UCSD-AML1 (cell line): ENCODE data around the gene PDE1A.
"Not testable (repeated sequence)": the region's sequence is repeated elsewhere in the genome, so short reads cannot be mapped to it uniquely, and the experiment has no call there.

ENCODE experiments used
- DNase-seq: peaks from one replicate; lab custom pipeline; 2025; ENCODE audit not compliant: unreplicated experiment; lab: John Stamatoyannopoulos, UW

PDE1A gene

DNA sequence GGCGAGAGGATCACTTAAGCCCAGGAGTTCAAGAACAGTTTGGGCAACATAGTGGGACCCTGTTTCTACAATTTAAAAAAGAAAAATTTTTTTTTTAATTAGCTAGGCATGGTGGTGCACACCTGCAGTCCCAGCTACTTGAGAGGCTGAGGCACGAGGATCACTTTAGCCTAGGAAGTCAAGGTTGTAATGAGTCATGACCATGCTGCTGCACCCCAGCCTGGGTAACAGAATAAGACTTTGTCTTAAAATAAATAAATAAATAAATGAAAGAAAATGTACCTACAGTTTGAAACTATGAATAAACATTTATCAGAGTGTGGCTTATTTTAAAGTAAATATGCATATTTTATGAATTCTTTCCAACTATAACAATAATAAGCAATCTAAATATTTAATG lies 16.7 kb downstream of the PDE1A start:
- DNase-seq, result no peak

GRCh38 chr2:182406221-182406620 lies 20.6 kb downstream of the PDE1A start:
- no peak for DNase-seq

GRCh38 chr2:182404975-182405561 lies 21.8 kb downstream of the PDE1A start:
- no peak for DNase-seq

DNA sequence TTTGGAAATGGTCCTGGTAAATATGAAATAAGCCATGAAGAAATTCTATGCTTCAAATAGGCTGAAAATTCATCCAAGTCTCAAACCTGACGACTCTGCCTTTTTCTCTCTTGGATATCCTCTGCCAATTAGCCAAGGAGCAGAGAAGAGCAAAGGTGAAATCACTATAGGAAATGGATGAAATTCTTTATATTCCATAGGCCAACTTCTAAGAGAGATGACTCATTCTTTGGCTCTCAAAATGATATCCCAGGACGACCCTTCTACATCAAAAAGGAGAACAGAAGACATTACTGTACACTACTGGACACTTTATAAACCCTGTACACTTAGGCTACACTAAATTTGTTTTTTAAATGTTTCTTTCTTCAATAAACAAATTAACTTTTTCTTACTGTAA lies 22.7 kb downstream of the PDE1A start:
- DNase-seq, result no peak

GRCh38 chr2:182393270-182393760 lies 33.5 kb downstream of the PDE1A start:
- no peak for DNase-seq

DNA sequence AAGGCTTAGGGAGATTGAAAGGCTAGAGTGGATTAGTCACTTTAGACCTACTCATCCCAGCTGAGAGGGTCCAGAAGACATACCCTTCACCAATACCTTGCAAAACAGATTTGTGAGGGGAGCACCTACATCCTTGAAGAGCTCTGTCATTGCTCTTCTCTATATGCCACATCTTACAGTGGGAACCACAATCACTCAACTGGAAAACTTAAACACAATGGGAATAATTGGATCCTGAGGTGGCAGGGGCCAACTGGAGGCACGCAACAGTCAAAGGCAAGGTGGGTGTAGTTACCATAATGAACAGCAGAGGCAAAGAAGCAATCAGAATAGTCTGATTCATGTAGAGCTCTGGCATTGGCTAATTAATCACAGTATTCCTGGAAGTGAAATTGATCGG lies 35.4 kb downstream of the PDE1A start:
- DNase-seq, result no peak

DNA sequence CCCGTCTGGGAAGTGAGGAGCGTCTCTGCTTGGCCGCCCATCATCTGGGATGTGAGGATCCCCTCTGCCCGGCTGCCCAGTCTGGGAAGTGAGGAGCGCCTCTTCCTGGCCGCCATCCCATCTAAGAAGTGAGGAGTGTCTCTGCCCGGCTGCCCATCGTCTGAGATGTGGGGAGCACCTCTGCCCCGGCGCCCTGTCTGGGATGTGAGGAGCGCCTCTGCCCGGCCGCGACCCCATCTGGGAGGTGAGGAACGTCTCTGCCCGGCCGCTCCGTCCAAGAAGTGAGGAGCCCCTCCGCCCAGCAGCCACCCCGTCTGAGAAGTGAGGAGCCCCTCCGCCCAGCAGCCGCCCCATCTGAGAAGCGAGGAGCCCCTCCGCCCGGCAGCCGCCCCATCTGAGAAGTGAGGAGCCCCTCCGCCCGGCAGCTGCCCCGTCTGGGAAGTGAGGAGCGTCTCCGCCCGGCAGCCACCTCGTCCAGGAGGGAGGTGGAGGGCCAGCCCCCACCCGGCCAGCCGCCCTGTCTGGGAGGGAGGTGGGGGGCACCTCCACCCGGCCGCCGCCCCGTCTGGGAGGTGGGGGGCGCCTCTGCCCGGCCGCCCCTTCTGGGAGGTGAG lies 40.5 kb downstream of the PDE1A start:
- not testable (repeated sequence) for DNase-seq

GRCh38 chr2:182384860-182385259 lies 42.0 kb downstream of the PDE1A start:
- no peak for DNase-seq

DNA sequence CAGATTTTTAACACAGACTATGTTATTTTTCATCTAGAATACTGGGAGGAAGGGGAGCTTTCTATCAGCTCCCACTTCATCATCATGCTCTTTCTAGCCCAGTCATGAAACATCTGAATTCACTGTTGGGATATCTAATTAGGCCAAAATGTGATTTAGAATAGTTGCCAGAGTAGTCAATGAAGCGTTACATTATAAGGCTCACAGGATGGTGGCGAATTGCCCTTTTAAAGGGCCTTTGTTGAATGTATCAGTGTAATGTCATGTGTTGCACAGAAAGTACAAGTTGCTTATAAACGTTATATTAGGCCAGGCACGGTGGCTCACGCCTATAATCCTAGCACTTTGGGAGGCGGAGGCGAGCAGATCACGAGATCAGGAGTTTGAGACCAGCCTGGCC lies 45.6 kb downstream of the PDE1A start:
- no peak for DNase-seq

DNA sequence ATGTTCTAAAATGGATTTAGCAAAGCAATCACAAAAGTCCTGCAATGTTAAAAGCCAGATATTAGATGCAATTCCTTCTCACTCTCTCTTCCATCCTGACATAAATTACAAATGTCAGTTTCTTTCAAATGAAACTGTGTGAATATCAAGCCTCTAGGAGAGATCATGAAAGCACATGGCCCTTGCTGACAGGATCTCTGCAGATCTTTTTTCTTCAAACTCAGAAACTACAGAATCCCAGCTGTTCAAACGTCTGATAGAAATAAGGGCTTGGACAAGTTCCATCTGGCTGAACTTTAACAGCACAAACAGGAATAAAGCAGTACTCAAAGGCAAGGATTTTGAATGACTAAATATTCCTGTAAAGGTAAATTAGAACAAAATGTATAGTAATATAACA lies 47.6 kb downstream of the PDE1A start:
- DNase-seq, result no peak

GRCh38 chr2:182378759-182379158 lies 48.1 kb downstream of the PDE1A start:
- DNase-seq, result no peak

DNA sequence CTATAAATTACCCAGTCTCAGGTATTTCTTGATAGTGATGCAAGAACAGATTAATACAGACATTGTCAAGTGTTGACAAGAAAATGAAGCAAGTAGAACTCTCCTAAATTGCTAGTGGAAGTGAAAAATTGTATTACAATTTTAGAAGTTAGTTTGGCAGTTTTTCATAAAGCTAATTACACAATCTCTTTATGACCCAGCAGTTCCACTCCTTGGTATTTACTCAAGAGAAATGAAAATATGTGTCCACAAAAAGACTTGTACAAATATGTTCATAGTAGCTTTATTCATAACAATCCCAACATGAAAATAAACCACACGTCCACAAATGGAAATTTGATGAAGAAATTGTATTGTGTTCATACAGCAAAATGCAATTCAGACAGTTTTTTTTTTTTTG lies 49.4 kb downstream of the PDE1A start:
- DNase-seq, result no peak

DNA sequence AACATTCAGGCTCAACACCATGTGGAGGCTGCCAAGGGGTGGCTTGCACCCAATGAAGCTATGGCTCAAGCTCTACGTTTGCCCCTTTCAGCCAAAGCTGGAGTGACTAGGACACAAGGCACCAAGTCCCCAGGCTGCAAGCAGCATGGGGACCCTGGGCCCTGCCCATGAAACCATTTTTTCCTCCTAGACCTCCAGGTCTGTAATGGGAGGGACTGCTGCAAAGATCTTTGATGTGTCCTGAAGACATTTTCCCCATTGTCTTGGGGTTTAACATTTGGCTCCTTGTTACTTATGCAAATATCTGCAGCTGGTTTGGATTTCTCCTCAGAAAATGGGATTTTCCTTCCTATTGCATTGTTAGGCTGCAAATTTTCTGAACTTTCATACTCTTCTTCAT lies 51.0 kb downstream of the PDE1A start:
- DNase-seq, result no peak

- DNase-seq, result no peak
Observed at GRCh38 chr2:182372661-182373060, 54.2 kb downstream of the PDE1A start.

- DNase-seq, result no peak
Observed at GRCh38 chr2:182368996-182369395, 57.8 kb downstream of the PDE1A start.

DNA sequence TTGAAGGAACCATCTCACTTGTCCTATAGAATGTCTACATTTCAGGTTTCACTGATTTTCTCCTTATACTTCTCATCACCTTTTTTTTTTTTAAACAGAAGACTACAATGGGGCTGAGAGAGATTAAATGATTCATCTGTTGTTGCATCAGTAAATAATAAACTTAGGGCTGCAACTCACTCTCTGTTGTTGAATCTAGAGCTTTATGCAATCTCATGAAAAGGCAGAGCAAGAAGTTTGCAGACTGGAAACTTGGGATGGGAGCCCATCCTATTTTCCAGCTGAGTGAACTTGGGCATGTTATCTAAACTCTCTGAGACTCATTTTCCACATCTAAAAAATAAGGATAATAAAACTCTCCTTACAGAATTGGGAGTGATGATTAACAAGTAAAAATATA lies 58.4 kb downstream of the PDE1A start:
- DNase-seq, result no peak

DNA sequence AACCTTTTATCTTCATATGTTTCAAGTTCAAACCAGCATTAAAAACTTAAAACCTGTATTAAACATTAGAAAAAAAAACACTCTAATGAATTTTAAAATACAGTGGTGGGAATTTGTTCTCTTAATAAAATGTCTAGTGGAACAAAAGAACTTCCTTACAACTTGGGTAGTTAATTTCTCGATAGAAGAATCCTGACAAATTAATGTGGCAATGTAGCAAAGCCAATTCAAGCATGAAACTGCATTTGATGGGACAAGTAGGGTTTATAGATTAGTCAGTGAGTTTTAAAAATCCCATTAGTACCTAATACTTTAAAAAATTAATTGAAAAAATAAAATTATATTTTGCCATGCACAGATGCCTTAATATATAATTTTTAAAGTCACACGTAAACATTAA lies 59.4 kb downstream of the PDE1A start:
- no peak for DNase-seq

- DNase-seq, result no peak
Observed at GRCh38 chr2:182366628-182367027, 60.2 kb downstream of the PDE1A start.

DNA sequence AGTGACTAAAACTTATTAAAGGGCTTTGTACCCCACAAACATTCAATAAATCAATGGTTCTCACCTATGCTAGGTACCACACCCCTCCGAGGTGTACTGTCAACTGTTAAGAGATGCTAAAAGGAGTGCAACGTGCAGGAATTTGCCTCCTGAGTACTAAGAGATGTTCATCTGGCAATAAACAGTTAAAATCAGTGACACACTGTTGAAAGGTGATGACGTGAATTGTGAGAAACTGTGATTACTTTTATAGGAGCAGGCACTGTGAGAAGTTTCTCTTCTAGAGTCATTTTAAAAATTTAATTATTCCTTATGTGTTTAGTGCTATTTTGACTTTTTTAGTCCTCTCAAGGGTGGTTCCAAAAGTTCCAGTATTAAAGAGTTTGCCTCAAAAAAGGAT lies 61.0 kb downstream of the PDE1A start:
- DNase-seq, result no peak

- DNase-seq, result no peak
Observed at GRCh38 chr2:182361477-182361876, 65.4 kb downstream of the PDE1A start.

DNA sequence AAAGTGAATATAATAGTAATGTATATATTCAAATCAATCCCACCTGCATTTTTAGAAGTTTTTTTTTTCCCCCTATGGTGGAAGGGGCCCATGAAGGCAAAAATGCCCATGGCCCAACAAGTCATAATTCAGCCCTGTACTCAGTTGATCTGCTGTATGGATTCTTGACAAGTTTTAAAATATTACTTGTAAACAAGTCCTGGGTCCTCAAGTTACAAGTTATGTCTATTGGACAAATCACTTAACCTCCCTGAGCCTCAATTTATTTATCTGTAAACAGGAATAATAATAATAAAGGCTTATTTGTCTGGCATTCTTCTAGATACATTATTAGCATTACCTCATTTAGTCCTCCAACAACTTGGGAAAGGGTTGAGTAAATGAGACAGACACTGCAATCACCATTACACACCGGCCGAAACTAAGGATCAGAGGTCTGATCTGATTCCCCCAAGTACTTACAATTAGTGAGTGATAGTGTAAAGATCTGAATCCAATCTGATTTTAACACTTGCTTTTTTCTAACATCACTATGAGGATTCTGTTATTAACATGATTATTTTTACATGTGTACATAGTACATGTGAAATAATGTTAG lies 66.1 kb downstream of the PDE1A start:
- no peak for DNase-seq

- no peak for DNase-seq
Observed at GRCh38 chr2:182359990-182360662, 66.7 kb downstream of the PDE1A start.
